HEK293 (cell line): Measurements from ENCODE around the gene SDCBP2.
A peak's percentile ranks its signal among the peaks of the same experiment; 100 is the strongest.

Experiments
- BCL11B ChIP-seq: fragments of 450-650 bp; formaldehyde crosslinking; IDR thresholded peaks from 2 replicates; pipeline ENCODE4 v1.5.1; 2016; ENCODE audit warnings: low read depth, missing biosample characterization, missing genetic modification characterization
- GLIS2 ChIP-seq: fragments of 450-650 bp; formaldehyde crosslinking; IDR thresholded peaks from 2 replicates; pipeline ENCODE4 v1.5.1; 2016; ENCODE audit warnings: missing biosample characterization, missing genetic modification characterization
- KLF8 ChIP-seq: fragments of 450-650 bp; formaldehyde crosslinking; IDR thresholded peaks from 2 replicates; pipeline ENCODE4 v1.5.1; 2016; ENCODE audit warnings: missing biosample characterization, missing genetic modification characterization
- SP2 ChIP-seq: fragments of 450-650 bp; formaldehyde crosslinking; IDR thresholded peaks from 2 replicates; pipeline ENCODE4 v1.5.1; 2016; ENCODE audit warnings: missing biosample characterization, missing genetic modification characterization
- SP7 ChIP-seq: fragments of 450-650 bp; formaldehyde crosslinking; IDR thresholded peaks from 2 replicates; pipeline ENCODE4 v1.5.1; 2016; ENCODE audit warnings: missing biosample characterization, missing genetic modification characterization
- ZBTB20 ChIP-seq: fragments of 450-650 bp; formaldehyde crosslinking; IDR thresholded peaks from 2 replicates; pipeline ENCODE4 v1.5.1; 2016; ENCODE audit warnings: missing biosample characterization, missing genetic modification characterization
- ZBTB48 ChIP-seq: fragments of 450-650 bp; formaldehyde crosslinking; IDR thresholded peaks from 2 replicates; pipeline ENCODE4 v1.5.1; 2016; ENCODE audit warnings: missing biosample characterization, missing genetic modification characterization
- ZNF10 ChIP-seq: fragments of 450-650 bp; formaldehyde crosslinking; IDR thresholded peaks from 2 replicates; pipeline ENCODE4 v1.5.1; 2017; ENCODE audit warnings: missing biosample characterization, missing genetic modification characterization
- ZNF335 ChIP-seq: fragments of 450-650 bp; formaldehyde crosslinking; conservative IDR thresholded peaks from 2 replicates; pipeline ENCODE4 v1.5.1; 2016; ENCODE audit warnings: missing biosample characterization, missing genetic modification characterization
- ZNF394 ChIP-seq: fragments of 450-650 bp; formaldehyde crosslinking; IDR thresholded peaks from 2 replicates; pipeline ENCODE4 v1.5.1; 2016; ENCODE audit warnings: missing biosample characterization, missing genetic modification characterization, mild to moderate bottlenecking, moderate library complexity, borderline replicate concordance
- ZNF600 ChIP-seq: fragments of 450-650 bp; formaldehyde crosslinking; IDR thresholded peaks from 2 replicates; pipeline ENCODE4 v1.5.1; 2016; ENCODE audit warnings: missing biosample characterization, missing genetic modification characterization
- ZNF76 ChIP-seq: fragments of 450-650 bp; formaldehyde crosslinking; IDR thresholded peaks from 2 replicates; pipeline ENCODE4; 2016; ENCODE audit warnings: low read depth, missing biosample characterization, missing genetic modification characterization, borderline replicate concordance
- TF ChIP-seq, protein P1 (sequence below): fragments of 450-650 bp; formaldehyde crosslinking; IDR thresholded peaks from 2 replicates; pipeline ENCODE4 v1.5.1; 2016; ENCODE audit warnings: missing biosample characterization, missing genetic modification characterization
- TF ChIP-seq, protein P2 (sequence below): fragments of 450-650 bp; formaldehyde crosslinking; IDR thresholded peaks from 2 replicates; pipeline ENCODE4 v1.5.1; 2016; ENCODE audit warnings: missing biosample characterization, missing genetic modification characterization
- TF ChIP-seq, protein P3 (sequence below): fragments of 450-650 bp; formaldehyde crosslinking; IDR thresholded peaks from 2 replicates; pipeline ENCODE4 v1.5.1; 2016; ENCODE audit warnings: missing biosample characterization, missing genetic modification characterization
- TF ChIP-seq, protein P4 (sequence below): fragments of 450-650 bp; formaldehyde crosslinking; IDR thresholded peaks from 2 replicates; pipeline ENCODE4 v1.5.1; 2017; ENCODE audit warnings: missing biosample characterization, missing genetic modification characterization
- TF ChIP-seq, protein P5 (sequence below): fragments of 450-650 bp; formaldehyde crosslinking; IDR thresholded peaks from 2 replicates; pipeline ENCODE4 v1.5.1; 2017; ENCODE audit warnings: missing biosample characterization, mild to moderate bottlenecking, missing genetic modification characterization, moderate library complexity
- TF ChIP-seq, protein P6 (sequence below): fragments of 450-650 bp; formaldehyde crosslinking; IDR thresholded peaks from 2 replicates; pipeline ENCODE4 v1.5.1; 2016; ENCODE audit warnings: missing biosample characterization, missing genetic modification characterization
- TF ChIP-seq, protein P7 (sequence below): fragments of 450-650 bp; IDR thresholded peaks from 2 replicates; pipeline ENCODE4 v1.5.1; 2018; ENCODE audit warnings: missing biosample characterization, mild to moderate bottlenecking, missing genetic modification characterization
- TF ChIP-seq, protein P8 (sequence below): fragments of 450-650 bp; formaldehyde crosslinking; IDR thresholded peaks from 2 replicates; pipeline ENCODE4 v1.5.1; 2017; ENCODE audit warnings: missing biosample characterization, missing genetic modification characterization

The SDCBP2 gene

DNA sequence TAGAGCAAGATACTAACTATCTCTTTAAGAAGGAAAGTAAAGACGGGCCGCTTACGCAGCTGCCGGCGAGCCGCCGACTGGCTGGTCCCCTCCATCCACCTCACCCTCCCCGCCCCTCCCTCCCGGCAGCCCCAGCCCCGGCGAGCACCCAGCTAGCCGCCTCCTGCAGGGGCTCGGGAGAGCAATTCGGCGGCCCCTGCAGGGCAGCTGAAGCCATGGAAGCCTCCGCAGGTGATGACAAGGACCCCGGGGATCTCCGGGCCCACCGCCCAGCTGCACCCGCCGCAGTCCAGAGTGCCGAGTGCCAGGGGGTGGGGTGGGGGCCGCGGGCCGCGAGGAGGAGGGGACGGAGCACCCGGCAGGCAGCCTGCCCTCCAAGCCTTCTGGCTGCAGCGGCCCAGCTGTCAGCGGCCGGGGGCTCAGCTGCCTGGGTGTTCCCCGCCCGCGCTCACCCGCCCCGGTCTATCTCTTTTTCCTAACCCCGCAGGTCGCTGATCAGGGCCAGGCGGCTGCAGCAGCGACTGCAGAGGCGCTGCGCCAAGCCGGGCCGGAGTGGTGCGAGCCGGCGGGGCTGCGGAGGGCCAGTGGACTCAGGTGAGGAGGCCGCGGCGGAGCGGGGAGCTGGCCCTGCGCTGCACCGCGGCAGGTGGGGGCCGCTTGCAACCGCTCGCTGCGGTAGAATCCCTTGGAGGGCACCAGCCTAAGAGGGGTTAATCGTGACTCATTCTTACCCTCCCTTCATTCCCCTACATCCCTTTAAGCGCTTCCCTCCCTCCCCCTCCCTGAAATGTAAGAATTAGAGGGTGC lies 62.6 kb downstream of the SDCBP2 start, which contains the start of gene SNPH (continued):
- TF ChIP-seq ZBTB48 (tag by site-specific recombination), result peak; percentile 51; the same call in 1 of the 2 replicates
- TF ChIP-seq ZNF600 (tag by site-specific recombination), result peak; percentile 74; the same call in 1 of the 2 replicates
- TF ChIP-seq ZBTB20 (tag by site-specific recombination), result peak; percentile 49; the same call in 1 of the 2 replicates
- TF ChIP-seq KLF8, result peak; percentile 60
- TF ChIP-seq ZNF10, result no peak
- TF ChIP-seq, protein P1, sequence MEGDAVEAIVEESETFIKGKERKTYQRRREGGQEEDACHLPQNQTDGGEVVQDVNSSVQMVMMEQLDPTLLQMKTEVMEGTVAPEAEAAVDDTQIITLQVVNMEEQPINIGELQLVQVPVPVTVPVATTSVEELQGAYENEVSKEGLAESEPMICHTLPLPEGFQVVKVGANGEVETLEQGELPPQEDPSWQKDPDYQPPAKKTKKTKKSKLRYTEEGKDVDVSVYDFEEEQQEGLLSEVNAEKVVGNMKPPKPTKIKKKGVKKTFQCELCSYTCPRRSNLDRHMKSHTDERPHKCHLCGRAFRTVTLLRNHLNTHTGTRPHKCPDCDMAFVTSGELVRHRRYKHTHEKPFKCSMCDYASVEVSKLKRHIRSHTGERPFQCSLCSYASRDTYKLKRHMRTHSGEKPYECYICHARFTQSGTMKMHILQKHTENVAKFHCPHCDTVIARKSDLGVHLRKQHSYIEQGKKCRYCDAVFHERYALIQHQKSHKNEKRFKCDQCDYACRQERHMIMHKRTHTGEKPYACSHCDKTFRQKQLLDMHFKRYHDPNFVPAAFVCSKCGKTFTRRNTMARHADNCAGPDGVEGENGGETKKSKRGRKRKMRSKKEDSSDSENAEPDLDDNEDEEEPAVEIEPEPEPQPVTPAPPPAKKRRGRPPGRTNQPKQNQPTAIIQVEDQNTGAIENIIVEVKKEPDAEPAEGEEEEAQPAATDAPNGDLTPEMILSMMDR (tag by site-specific recombination), result peak; percentile 41; the same call in 1 of the 2 replicates
- TF ChIP-seq, protein P2, sequence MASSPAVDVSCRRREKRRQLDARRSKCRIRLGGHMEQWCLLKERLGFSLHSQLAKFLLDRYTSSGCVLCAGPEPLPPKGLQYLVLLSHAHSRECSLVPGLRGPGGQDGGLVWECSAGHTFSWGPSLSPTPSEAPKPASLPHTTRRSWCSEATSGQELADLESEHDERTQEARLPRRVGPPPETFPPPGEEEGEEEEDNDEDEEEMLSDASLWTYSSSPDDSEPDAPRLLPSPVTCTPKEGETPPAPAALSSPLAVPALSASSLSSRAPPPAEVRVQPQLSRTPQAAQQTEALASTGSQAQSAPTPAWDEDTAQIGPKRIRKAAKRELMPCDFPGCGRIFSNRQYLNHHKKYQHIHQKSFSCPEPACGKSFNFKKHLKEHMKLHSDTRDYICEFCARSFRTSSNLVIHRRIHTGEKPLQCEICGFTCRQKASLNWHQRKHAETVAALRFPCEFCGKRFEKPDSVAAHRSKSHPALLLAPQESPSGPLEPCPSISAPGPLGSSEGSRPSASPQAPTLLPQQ (tag by site-specific recombination), result peak; percentile 58; the same call in 1 of the 2 replicates
- TF ChIP-seq, protein P3, sequence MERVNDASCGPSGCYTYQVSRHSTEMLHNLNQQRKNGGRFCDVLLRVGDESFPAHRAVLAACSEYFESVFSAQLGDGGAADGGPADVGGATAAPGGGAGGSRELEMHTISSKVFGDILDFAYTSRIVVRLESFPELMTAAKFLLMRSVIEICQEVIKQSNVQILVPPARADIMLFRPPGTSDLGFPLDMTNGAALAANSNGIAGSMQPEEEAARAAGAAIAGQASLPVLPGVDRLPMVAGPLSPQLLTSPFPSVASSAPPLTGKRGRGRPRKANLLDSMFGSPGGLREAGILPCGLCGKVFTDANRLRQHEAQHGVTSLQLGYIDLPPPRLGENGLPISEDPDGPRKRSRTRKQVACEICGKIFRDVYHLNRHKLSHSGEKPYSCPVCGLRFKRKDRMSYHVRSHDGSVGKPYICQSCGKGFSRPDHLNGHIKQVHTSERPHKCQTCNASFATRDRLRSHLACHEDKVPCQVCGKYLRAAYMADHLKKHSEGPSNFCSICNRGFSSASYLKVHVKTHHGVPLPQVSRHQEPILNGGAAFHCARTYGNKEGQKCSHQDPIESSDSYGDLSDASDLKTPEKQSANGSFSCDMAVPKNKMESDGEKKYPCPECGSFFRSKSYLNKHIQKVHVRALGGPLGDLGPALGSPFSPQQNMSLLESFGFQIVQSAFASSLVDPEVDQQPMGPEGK (tag by site-specific recombination), result peak; percentile 50; the same call in 1 of the 2 replicates
- no peak for TF ChIP-seq BCL11B (tag by site-specific recombination)
- TF ChIP-seq, protein P4, sequence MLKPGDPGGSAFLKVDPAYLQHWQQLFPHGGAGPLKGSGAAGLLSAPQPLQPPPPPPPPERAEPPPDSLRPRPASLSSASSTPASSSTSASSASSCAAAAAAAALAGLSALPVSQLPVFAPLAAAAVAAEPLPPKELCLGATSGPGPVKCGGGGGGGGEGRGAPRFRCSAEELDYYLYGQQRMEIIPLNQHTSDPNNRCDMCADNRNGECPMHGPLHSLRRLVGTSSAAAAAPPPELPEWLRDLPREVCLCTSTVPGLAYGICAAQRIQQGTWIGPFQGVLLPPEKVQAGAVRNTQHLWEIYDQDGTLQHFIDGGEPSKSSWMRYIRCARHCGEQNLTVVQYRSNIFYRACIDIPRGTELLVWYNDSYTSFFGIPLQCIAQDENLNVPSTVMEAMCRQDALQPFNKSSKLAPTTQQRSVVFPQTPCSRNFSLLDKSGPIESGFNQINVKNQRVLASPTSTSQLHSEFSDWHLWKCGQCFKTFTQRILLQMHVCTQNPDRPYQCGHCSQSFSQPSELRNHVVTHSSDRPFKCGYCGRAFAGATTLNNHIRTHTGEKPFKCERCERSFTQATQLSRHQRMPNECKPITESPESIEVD (tag by site-specific recombination), result no peak
- peak; percentile 18; the same call in 1 of the 2 replicates for TF ChIP-seq SP2 (tag by site-specific recombination)
- TF ChIP-seq ZNF335 (tag by site-specific recombination), result peak; percentile 63; the same call in 1 of the 2 replicates
- TF ChIP-seq, protein P5, sequence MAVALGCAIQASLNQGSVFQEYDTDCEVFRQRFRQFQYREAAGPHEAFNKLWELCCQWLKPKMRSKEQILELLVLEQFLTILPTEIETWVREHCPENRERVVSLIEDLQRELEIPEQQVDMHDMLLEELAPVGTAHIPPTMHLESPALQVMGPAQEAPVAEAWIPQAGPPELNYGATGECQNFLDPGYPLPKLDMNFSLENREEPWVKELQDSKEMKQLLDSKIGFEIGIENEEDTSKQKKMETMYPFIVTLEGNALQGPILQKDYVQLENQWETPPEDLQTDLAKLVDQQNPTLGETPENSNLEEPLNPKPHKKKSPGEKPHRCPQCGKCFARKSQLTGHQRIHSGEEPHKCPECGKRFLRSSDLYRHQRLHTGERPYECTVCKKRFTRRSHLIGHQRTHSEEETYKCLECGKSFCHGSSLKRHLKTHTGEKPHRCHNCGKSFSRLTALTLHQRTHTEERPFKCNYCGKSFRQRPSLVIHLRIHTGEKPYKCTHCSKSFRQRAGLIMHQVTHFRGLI (tag by site-specific recombination), result 0 out of 2 replicates have a peak, but pooled peaks have one; percentile 25
- TF ChIP-seq ZNF76, result peak; percentile 66; the same call in 1 of the 2 replicates
- TF ChIP-seq, protein P6, sequence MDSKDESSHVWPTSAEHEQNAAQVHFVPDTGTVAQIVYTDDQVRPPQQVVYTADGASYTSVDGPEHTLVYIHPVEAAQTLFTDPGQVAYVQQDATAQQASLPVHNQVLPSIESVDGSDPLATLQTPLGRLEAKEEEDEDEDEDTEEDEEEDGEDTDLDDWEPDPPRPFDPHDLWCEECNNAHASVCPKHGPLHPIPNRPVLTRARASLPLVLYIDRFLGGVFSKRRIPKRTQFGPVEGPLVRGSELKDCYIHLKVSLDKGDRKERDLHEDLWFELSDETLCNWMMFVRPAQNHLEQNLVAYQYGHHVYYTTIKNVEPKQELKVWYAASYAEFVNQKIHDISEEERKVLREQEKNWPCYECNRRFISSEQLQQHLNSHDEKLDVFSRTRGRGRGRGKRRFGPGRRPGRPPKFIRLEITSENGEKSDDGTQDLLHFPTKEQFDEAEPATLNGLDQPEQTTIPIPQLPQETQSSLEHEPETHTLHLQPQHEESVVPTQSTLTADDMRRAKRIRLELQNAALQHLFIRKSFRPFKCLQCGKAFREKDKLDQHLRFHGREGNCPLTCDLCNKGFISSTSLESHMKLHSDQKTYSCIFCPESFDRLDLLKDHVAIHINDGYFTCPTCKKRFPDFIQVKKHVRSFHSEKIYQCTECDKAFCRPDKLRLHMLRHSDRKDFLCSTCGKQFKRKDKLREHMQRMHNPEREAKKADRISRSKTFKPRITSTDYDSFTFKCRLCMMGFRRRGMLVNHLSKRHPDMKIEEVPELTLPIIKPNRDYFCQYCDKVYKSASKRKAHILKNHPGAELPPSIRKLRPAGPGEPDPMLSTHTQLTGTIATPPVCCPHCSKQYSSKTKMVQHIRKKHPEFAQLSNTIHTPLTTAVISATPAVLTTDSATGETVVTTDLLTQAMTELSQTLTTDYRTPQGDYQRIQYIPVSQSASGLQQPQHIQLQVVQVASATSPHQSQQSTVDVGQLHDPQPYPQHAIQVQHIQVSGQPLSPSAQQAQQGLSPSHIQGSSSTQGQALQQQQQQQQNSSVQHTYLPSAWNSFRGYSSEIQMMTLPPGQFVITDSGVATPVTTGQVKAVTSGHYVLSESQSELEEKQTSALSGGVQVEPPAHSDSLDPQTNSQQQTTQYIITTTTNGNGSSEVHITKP (tag by site-specific recombination), result peak; percentile 68; the same call in 1 of the 2 replicates
- TF ChIP-seq, protein P7, sequence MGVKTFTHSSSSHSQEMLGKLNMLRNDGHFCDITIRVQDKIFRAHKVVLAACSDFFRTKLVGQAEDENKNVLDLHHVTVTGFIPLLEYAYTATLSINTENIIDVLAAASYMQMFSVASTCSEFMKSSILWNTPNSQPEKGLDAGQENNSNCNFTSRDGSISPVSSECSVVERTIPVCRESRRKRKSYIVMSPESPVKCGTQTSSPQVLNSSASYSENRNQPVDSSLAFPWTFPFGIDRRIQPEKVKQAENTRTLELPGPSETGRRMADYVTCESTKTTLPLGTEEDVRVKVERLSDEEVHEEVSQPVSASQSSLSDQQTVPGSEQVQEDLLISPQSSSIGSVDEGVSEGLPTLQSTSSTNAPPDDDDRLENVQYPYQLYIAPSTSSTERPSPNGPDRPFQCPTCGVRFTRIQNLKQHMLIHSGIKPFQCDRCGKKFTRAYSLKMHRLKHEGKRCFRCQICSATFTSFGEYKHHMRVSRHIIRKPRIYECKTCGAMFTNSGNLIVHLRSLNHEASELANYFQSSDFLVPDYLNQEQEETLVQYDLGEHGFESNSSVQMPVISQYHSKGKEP, result 0 out of 2 replicates have a peak, but pooled peaks have one; percentile 29
- peak; percentile 64; the same call in 1 of the 2 replicates for TF ChIP-seq SP7 (tag by site-specific recombination)
- 0 out of 2 replicates have a peak, but pooled peaks have one; percentile 13 for TF ChIP-seq ZNF394 (tag by site-specific recombination)
- peak; percentile 81 for TF ChIP-seq GLIS2 (tag by site-specific recombination)
- TF ChIP-seq, protein P8, sequence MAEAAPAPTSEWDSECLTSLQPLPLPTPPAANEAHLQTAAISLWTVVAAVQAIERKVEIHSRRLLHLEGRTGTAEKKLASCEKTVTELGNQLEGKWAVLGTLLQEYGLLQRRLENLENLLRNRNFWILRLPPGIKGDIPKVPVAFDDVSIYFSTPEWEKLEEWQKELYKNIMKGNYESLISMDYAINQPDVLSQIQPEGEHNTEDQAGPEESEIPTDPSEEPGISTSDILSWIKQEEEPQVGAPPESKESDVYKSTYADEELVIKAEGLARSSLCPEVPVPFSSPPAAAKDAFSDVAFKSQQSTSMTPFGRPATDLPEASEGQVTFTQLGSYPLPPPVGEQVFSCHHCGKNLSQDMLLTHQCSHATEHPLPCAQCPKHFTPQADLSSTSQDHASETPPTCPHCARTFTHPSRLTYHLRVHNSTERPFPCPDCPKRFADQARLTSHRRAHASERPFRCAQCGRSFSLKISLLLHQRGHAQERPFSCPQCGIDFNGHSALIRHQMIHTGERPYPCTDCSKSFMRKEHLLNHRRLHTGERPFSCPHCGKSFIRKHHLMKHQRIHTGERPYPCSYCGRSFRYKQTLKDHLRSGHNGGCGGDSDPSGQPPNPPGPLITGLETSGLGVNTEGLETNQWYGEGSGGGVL, result peak; percentile 96
- TF ChIP-seq, all 188 proteins: peak for 35
